Esophagus squamous epithelium (tissue), 5 donors: ENCODE measurements around the gene IRX3. TPM values are rescaled to one million over a fixed set of nuclear protein-coding genes. Genes with fewer than 3 reads are reported as not detected.
"Not testable (repeated sequence)": the region's sequence is repeated elsewhere in the genome, so short reads cannot be mapped to it uniquely, and the experiment has no call there.

ENCODE experiments used
- DNase-seq: peaks from one replicate; lab custom pipeline; 2025; lab: John Stamatoyannopoulos, UW
- H3K27ac ChIP-seq, 4 donors: fragments of 200-600 bp; sonication (generic); one replicate each; pipeline ENCODE4 v1.5.1; 2016 to 2019; ENCODE audit warnings: mild to moderate bottlenecking in 1 of 4
- H3K27me3 ChIP-seq, 4 donors: fragments of 200-600 bp; sonication (generic); 1 replicate in 3 of 4; 2 replicates in 1 of 4; pipeline versions ENCODE4 v1.5.1 to v1.6.0; 2017 to 2021; ENCODE audit warnings: antibody characterized with exemption in 1 of 4
- H3K36me3 ChIP-seq, 3 donors: fragments of 200-600 bp; sonication (generic); one replicate each; pipeline ENCODE4 v1.5.1; 2016 to 2019
- H3K4me1 ChIP-seq, 3 donors: fragments of 200-600 bp; sonication (generic); one replicate each; pipeline ENCODE4 v1.5.1; 2017 to 2019
- H3K4me3 ChIP-seq, 4 donors: fragments of 200-600 bp; sonication (generic); 1 replicate in 3 of 4; 2 replicates in 1 of 4; pipeline ENCODE4 v1.5.1; 2016 to 2019; ENCODE audit warnings: mild to moderate bottlenecking in 2 of 4, moderate library complexity in 1 of 4
- H3K9me3 ChIP-seq, 3 donors: fragments of 200-600 bp; sonication (generic); one replicate each; pipeline ENCODE4 v1.5.1; 2016 to 2019
- POLR2A ChIP-seq, 4 donors: fragments of 450-650 bp; IDR thresholded peaks; one replicate each; pipeline ENCODE4 v1.6.1; 2017; ENCODE audit warnings: antibody characterized with exemption in 4 of 4, mild to moderate bottlenecking in 4 of 4, moderate library complexity in 3 of 4
- WGBS, 2 donors: methylation state at CpG; one replicate each; pipeline ENCODE4 v1.1.5; 2018; 5-methylcytosine and 5-hydroxymethylcytosine counted together
- intact Hi-C: fragments of 100-400 bp; cut with DNase I; formaldehyde crosslinking; loops from one replicate; pipeline ENCODE4 v1.15.0; 2022
- total RNA-seq, 4 donors: library from RNA; depleted of rRNA; stranded (reverse); fragments of >200 nt; gene quantifications; one replicate each; pipeline ENCODE4 v1.1.0, GENCODE V29; 2016
- TF ChIP-seq, protein P1 (sequence below), 6 experiments: fragments of 450-650 bp in 4 of 6; fragments of 200-600 bp in 2 of 6; sonication (generic) in 2 of 6; IDR thresholded peaks; one replicate each; pipeline ENCODE4 v1.5.1; 2016 to 2019; ENCODE audit warnings: antibody characterized with exemption in 6 of 6, mild to moderate bottlenecking in 4 of 6, moderate library complexity in 4 of 6
- donor health status: DM: yes; HTN: yes; CAD: no.

The IRX3 gene
- total RNA-seq, 4 donors from 2014 or later = 18.1 to 27.4 (median 26.4) TPM

GRCh38 chr16:54248863-54249710 is 37.5 kb downstream of the IRX3 start:
- Histone ChIP-seq H3K4me1 (peaks cover 0 to under 1% (median 0%) of the 10 kb centered on the region in 3 donors), H3K4me3 (no peak overlapping the region), H3K36me3 (no peaks in the 10 kb centered on the region), H3K9me3 (no peaks in the 10 kb centered on the region), H3K27me3 (peaks cover 0 to 60% (median 0%) of the 10 kb centered on the region in 4 donors), H3K27ac (no peak overlapping the region)
- WGBS, 2 donors = 58 to 71% methylated on average over 4 to 6 of the region's 7 CpGs
- TF ChIP-seq, protein P1, sequence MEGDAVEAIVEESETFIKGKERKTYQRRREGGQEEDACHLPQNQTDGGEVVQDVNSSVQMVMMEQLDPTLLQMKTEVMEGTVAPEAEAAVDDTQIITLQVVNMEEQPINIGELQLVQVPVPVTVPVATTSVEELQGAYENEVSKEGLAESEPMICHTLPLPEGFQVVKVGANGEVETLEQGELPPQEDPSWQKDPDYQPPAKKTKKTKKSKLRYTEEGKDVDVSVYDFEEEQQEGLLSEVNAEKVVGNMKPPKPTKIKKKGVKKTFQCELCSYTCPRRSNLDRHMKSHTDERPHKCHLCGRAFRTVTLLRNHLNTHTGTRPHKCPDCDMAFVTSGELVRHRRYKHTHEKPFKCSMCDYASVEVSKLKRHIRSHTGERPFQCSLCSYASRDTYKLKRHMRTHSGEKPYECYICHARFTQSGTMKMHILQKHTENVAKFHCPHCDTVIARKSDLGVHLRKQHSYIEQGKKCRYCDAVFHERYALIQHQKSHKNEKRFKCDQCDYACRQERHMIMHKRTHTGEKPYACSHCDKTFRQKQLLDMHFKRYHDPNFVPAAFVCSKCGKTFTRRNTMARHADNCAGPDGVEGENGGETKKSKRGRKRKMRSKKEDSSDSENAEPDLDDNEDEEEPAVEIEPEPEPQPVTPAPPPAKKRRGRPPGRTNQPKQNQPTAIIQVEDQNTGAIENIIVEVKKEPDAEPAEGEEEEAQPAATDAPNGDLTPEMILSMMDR (IDR thresholded peaks at IDR 0.05) = no peak
- TF ChIP-seq POLR2A (IDR thresholded peaks at IDR 0.05) = no peak
- intact Hi-C loops = no loop called here
- DNase-seq = no peak

DNA sequence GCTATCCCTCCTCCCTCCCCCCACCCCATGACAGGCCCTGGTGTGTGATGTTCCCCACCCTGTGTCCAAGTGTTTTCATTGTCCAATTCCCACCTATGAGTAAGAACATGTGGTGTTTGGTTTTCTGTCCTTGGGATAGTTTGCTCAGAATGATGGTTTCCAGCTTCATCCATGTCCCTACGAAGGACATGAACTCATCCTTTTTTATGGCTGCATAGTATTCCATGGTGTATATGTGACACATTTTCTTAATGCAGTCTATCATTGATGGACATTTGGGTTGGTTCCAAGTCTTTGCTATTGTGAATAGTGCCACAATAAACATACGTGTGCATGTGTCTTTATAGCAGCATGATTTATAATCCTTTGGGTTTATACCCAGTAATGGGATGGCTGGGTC is 38.9 kb downstream of the IRX3 start:
- H3K36me3 ChIP-seq, DNase-seq, intact Hi-C loops, H3K4me3 ChIP-seq, H3K9me3 ChIP-seq, H3K27ac ChIP-seq, H3K4me1 ChIP-seq: not testable (repeated sequence)
- peaks cover 0 to 65% (median 0%) of the 10 kb centered on the region in 4 donors for H3K27me3 ChIP-seq
- 50 to 88% methylated on average over 2 of the region's 2 CpGs for WGBS, 2 donors

DNA sequence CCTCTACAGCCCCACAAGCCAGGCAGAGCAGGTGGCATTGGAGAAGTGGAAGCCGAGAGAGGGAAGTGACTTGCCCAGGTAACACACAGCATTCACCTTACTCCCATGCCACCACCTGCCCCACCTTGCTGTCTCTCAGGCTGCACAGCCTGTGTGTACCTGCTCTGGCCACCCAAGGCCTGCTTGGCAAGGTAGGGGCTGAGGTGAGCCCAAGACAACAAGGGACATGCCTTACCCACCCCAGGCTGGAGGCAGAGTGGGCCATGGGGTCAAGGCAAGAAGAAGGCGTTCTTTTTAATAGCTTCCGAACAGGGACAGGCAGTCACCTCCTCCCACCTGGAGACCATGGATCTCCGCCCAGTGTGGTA is 40.1 kb downstream of the IRX3 start:
- H3K9me3 ChIP-seq = no peaks in the 10 kb centered on the region
- no peak for TF ChIP-seq POLR2A (IDR thresholded peaks at IDR 0.05)
- TF ChIP-seq, protein P1 (IDR thresholded peaks at IDR 0.05) = no peak
- WGBS, 2 donors = 71 to 92% methylated on average over 1 to 4 of the region's 4 CpGs
- H3K4me1 ChIP-seq = no peaks in the 10 kb centered on the region
- H3K4me3 ChIP-seq = no peak overlapping the region
- H3K27me3 ChIP-seq = peaks cover 0 to 60% (median 0%) of the 10 kb centered on the region in 4 donors
- H3K27ac ChIP-seq = no peak overlapping the region
- intact Hi-C loops = no loop called here
- DNase-seq = no peak
- no peaks in the 10 kb centered on the region for H3K36me3 ChIP-seq

DNA sequence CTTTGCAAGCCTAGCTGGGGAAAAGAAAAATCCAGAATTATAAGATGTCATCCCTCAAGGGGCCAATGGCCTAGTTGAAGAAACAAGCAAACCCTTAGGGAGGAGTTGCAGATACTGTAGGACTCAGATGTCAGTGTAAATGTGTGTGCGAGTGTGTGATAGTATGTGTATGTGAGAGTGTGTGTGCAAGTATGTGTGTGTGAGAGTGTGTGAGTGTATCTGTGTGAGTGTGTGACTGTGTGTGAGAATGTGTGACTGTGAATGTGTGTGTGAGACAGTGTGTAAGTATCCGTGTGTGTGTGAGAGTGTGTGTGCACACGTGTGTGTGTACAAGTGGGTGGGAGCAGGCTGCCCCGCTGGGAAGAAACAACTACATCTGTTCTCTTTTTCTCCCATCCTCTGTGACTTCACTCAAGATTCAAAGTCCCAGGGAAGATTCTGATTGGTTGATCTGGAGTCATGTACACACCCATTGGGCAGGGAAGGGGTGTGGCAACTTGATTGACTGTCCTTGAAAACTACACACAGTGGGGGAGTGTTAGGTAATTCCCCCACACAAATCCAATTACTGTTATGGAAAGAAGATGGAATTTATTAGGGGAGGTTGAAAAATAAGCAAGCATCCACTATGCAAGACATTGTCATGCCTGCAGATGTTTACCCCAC is 40.7 kb downstream of the IRX3 start:
- Histone ChIP-seq H3K36me3 (no peaks in the 10 kb centered on the region), H3K27ac (no peak overlapping the region), H3K4me1 (no peaks in the 10 kb centered on the region), H3K27me3 (peaks cover 0 to 56% (median 0%) of the 10 kb centered on the region in 4 donors), H3K9me3 (no peaks in the 10 kb centered on the region), H3K4me3 (no peak overlapping the region)
- 84 to 94% methylated on average over 4 of the region's 4 CpGs for WGBS, 2 donors
- intact Hi-C loops = no loop called here
- no peak for DNase-seq
- TF ChIP-seq POLR2A (IDR thresholded peaks at IDR 0.05) = no peak
- TF ChIP-seq, protein P1 (IDR thresholded peaks at IDR 0.05) = no peak

GRCh38 chr16:54244061-54244886 is 42.3 kb downstream of the IRX3 start:
- TF ChIP-seq POLR2A (IDR thresholded peaks at IDR 0.05) = no peak
- TF ChIP-seq, protein P1 (IDR thresholded peaks at IDR 0.05) = no peak
- H3K9me3 ChIP-seq = no peaks in the 10 kb centered on the region
- no peak overlapping the region for H3K27ac ChIP-seq
- H3K4me1 ChIP-seq = no peaks in the 10 kb centered on the region
- intact Hi-C loops = no loop called here
- no peak overlapping the region for H3K4me3 ChIP-seq
- H3K36me3 ChIP-seq = no peaks in the 10 kb centered on the region
- DNase-seq = no peak
- peaks cover 0 to 48% (median 0%) of the 10 kb centered on the region in 4 donors for H3K27me3 ChIP-seq
- 46 to 57% methylated on average over 5 to 10 of the region's 11 CpGs for WGBS, 2 donors
